ENCODE data around the gene RIN3.

- TF ChIP-seq CTCF (IDR thresholded peaks at IDR 0.05) (no peak), POLR2A (IDR thresholded peaks at IDR 0.05) (no peak), POLR2AphosphoS5 (IDR thresholded peaks at IDR 0.05) (peak in 2 of 4 donors; percentile 53 to 61), EP300 (IDR thresholded peaks at IDR 0.05) (peak in 2 of 4 donors; percentile 45 to 64)
Observed at GRCh38 chr14:92659765-92660561, 146.4 kb downstream of the RIN3 start.
